ENCODE results near the gene RFX2. TPM values are rescaled to one million over a fixed set of nuclear protein-coding genes. Genes with fewer than 3 reads are reported as not detected.

The RFX2 gene
- total and polyA plus RNA-seq, 9 of the 15 experiments (the other 6 are each of a cell fraction or from before 2014, with no cell fraction given): 3.6 to 18.7 (median 8.7) TPM

GRCh38 chr19:6076675-6077463 is 33.4 kb downstream of the RFX2 start:
- in situ Hi-C loops (cut with MboI) (no loop called here), intact Hi-C loops (cut with micrococcal nuclease) (no loop called here)
- FAIRE-seq (no peak), ATAC-seq (no peak), DNase-seq (ENCODE audit: extremely low read depth in 1 of 4, low spot score in 3 of 4) (no peak)
- Histone ChIP-seq H3K4me1 (replicated peaks in 1 of 2; ENCODE audit: control insufficient read depth in 2 of 2, insufficient read depth in 2 of 2, low read length in 2 of 2) (peaks cover 16 to 17% of the 10 kb centered on the region in 2 experiments), H3K4me3 (no peak overlapping the region), H3K9me1 (ENCODE audit: control insufficient read depth, insufficient read depth, low read length) (no peaks in the 10 kb centered on the region), H3K9ac (ENCODE audit: insufficient read depth in 1 of 2, low read depth in 2 of 2, low read length in 2 of 2) (no peak overlapping the region), H3K4me2 (ENCODE audit: insufficient read depth, low read length) (no peak overlapping the region), H3K79me2 (ENCODE audit: control insufficient read depth, insufficient read depth, low read length) (no peaks in the 10 kb centered on the region; the same call in 2 of the 3 replicates), H3K27ac (ENCODE audit: extremely low read depth, low read depth, low read length) (no peak overlapping the region), H3K9me3 (replicated peaks; ENCODE audit: control insufficient read depth, insufficient read depth, low read depth, low read length) (no peaks in the 10 kb centered on the region), H4K20me1 (replicated peaks; ENCODE audit: control insufficient read depth, insufficient read depth, low read length) (no peaks in the 10 kb centered on the region), H3K36me3 (ENCODE audit: control insufficient read depth, insufficient read depth, low read length) (no peaks in the 10 kb centered on the region), H2AFZ (ENCODE audit: low read depth, low read length) (no peak overlapping the region), H3K27me3 (ENCODE audit: control insufficient read depth in 2 of 2, insufficient read depth in 2 of 2, low read length in 2 of 2) (no peaks in the 10 kb centered on the region)
- 65% methylated on average over 13 of the region's 13 CpGs for WGBS (ENCODE audit: insufficient coverage, low coverage, missing lambda C conversion rate)
- CTCF ChIA-PET (ENCODE audit: low intra/inter-chr PET ratio): no interaction called here
- POLR2A ChIA-PET: interaction anchor here (1.5 to 1.8 kb wide), 2 partner anchors 11 to 297 kb away, joined by 3 to 12 read pairs; no protein-coding TSS in a partner anchor
- no TSS peak for BruUV-seq (replicated peaks)
- TF ChIP-seq SMARCE1 (IDR thresholded peaks at IDR 0.05) (no peak), NR3C1 (CRISPR knock-in tag; IDR thresholded peaks at IDR 0.05) (no peak), UBTF (IDR thresholded peaks at IDR 0.05; ENCODE audit: borderline replicate concordance in 1 of 2, low read depth in 2 of 2, low read length in 2 of 2) (no peak), BACH1 (tag; IDR thresholded peaks at IDR 0.05) (peak; percentile 20; the same call in 1 of the 2 replicates), TRIM24 (IDR thresholded peaks at IDR 0.05) (peak; percentile 49 to 71; a peak in 2 of 4 replicates), DMBX1 (CRISPR knock-in tag; IDR thresholded peaks at IDR 0.05; ENCODE audit: borderline replicate concordance) (peak; percentile 88), ZNF175 (CRISPR knock-in tag; IDR thresholded peaks at IDR 0.05; ENCODE audit: low read depth) (peak; percentile 80), THRAP3 (IDR thresholded peaks at IDR 0.05; ENCODE audit: borderline replicate concordance) (no peak), BRD9 (IDR thresholded peaks at IDR 0.05; ENCODE audit: low read depth, partially characterized antibody) (no peak), STAG1 (CRISPR knock-in tag; IDR thresholded peaks at IDR 0.05; ENCODE audit: borderline replicate concordance) (no peak), CEBPG (CRISPR knock-in tag; IDR thresholded peaks at IDR 0.05) (peak; percentile 86), CEBPG (tag; conservative IDR thresholded peaks at IDR 0.05 in 1 of 2, IDR thresholded peaks at IDR 0.05 in 1 of 2) (peak in 1 of 2 experiments; percentile 67; a peak in 1 of 4 replicates), HIVEP1 (CRISPR knock-in tag; IDR thresholded peaks at IDR 0.05) (no peak), ZNF76 (CRISPR knock-in tag; IDR thresholded peaks at IDR 0.05; ENCODE audit: borderline replicate concordance) (no peak), SMAD4 (CRISPR knock-in tag; conservative IDR thresholded peaks at IDR 0.05) (peak; percentile 59; the same call in 1 of the 2 replicates), ZNF584 (CRISPR knock-in tag; IDR thresholded peaks at IDR 0.05; ENCODE audit: low read depth) (peak; percentile 54; the same call in 1 of the 2 replicates), HDAC3 (IDR thresholded peaks at IDR 0.05; ENCODE audit: borderline replicate concordance, partially characterized antibody) (no peak), U2AF2 (optimal IDR thresholded peaks at IDR 0.05; ENCODE audit: low read depth, low read length) (no peak), ZNF668 (CRISPR knock-in tag; IDR thresholded peaks at IDR 0.05) (0 out of 2 replicates have a peak, but pooled peaks have one; percentile 19), NUFIP1 (IDR thresholded peaks at IDR 0.05; ENCODE audit: partially characterized antibody) (no peak)
